ENCODE results near the gene SCGB2A2. TPM values are rescaled to one million over a fixed set of nuclear protein-coding genes. Genes with fewer than 3 reads are reported as not detected.

The SCGB2A2 gene
- total and polyA plus RNA-seq, 4 donors = not detected

GRCh38 chr11:62253999-62254542, 15.9 kb upstream of the SCGB2A2 start:
- Histone ChIP-seq H3K27ac (ENCODE audit: low read depth in 1 of 2, low read length in 2 of 2) (no peak overlapping the region), H3K4me3 (ENCODE audit: low read depth in 1 of 3, low read length in 3 of 3) (no peak overlapping the region), H3K36me3 (ENCODE audit: control insufficient read depth in 4 of 4, insufficient read depth in 3 of 4, low read depth in 1 of 4, low read length in 3 of 4) (no peaks in the 10 kb centered on the region), H3K9me3 (ENCODE audit: control insufficient read depth in 4 of 4, low read length in 3 of 4) (peaks cover 8 to 43% (median 16%) of the 10 kb centered on the region in 4 donors), H3K9ac (ENCODE audit: low read depth in 1 of 2, low read length in 2 of 2) (no peak overlapping the region), H3K4me1 (ENCODE audit: control insufficient read depth in 4 of 4, insufficient read depth in 4 of 4, low read length in 3 of 4) (no peaks in the 10 kb centered on the region), H3K27me3 (ENCODE audit: control insufficient read depth in 4 of 4, insufficient read depth in 4 of 4, low read length in 3 of 4) (no peaks in the 10 kb centered on the region)
- TF ChIP-seq HNF4A (conservative IDR thresholded peaks at IDR 0.05) = no peak
- no peak for TF ChIP-seq JUND (IDR thresholded peaks at IDR 0.05)
- no peak for TF ChIP-seq FOXA1 (IDR thresholded peaks at IDR 0.05)
- no peak for TF ChIP-seq ATF3 (IDR thresholded peaks at IDR 0.05)
- no peak for TF ChIP-seq GABPA (IDR thresholded peaks at IDR 0.05 in 1 of 2, conservative IDR thresholded peaks at IDR 0.05 in 1 of 2)
- no peak for TF ChIP-seq TAF1 (conservative IDR thresholded peaks at IDR 0.05)
- TF ChIP-seq SP1 (IDR thresholded peaks at IDR 0.05) = no peak
- no peak for TF ChIP-seq YY1 (IDR thresholded peaks at IDR 0.05)
- no peak for TF ChIP-seq FOXA2 (IDR thresholded peaks at IDR 0.05)
- TF ChIP-seq EGR1 (IDR thresholded peaks at IDR 0.05; ENCODE audit: low read depth in 2 of 2) = no peak
- TF ChIP-seq RXRA (IDR thresholded peaks at IDR 0.05) = no peak
- no peak for TF ChIP-seq CTCF (IDR thresholded peaks at IDR 0.05; ENCODE audit: low read depth, low read length, missing input control)
- TF ChIP-seq REST (IDR thresholded peaks at IDR 0.05) = no peak
- TF ChIP-seq HNF4G (IDR thresholded peaks at IDR 0.05) = no peak
- TF ChIP-seq, protein P1, sequence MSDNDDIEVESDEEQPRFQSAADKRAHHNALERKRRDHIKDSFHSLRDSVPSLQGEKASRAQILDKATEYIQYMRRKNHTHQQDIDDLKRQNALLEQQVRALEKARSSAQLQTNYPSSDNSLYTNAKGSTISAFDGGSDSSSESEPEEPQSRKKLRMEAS (IDR thresholded peaks at IDR 0.05) = no peak
- no peak for TF ChIP-seq NR2F2 (IDR thresholded peaks at IDR 0.05)
- TF ChIP-seq RAD21 (IDR thresholded peaks at IDR 0.05) = no peak
- TF ChIP-seq ZBTB33 (IDR thresholded peaks at IDR 0.05) = no peak
- no peak for DNase-seq (ENCODE audit: low spot score)
- WGBS = 64% methylated on average over 3 of the region's 3 CpGs

Data from liver (tissue), 9 donors.